ENCODE data around the gene SPON1. TPM values are rescaled to one million over a fixed set of nuclear protein-coding genes. Genes with fewer than 3 reads are reported as not detected.

Gene SPON1
- total RNA-seq, 1 experiment from 2014 or later, result 46.9 TPM

DNA sequence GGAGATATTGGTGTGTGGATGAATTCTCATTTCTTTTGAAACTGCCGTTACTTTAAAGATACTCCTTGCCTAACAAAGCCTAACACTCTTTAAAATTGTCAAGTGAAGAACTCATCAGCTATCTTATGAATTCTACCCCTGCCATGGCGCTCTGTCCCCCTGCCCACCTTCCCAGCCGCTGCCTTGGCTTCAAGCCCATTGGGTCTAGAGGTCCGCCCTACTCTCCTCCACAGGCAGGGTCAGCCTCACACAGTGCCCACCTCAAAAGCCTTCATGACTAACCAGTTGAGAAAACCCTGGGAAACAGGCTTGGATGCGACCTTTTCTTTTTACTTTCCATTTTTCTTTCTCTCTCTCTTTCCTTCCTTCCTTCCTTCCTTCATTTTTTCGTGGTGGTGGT is 267.9 kb downstream of the SPON1 start:
- no TSS peak for BruUV-seq (replicated peaks)
- Mint-ChIP-seq H3K36me3 (ENCODE audit: insufficient read depth, unreplicated experiment) (no peaks in the 10 kb centered on the region), H3K9me3 (ENCODE audit: unreplicated experiment) (no peaks in the 10 kb centered on the region), H3K27me3 (ENCODE audit: insufficient read depth, unreplicated experiment) (no peaks in the 10 kb centered on the region), H3K4me3 (ENCODE audit: unreplicated experiment) (no peak overlapping the region), H3K4me1 (ENCODE audit: low read depth, unreplicated experiment) (peaks cover 3% of the 10 kb centered on the region), H3K27ac (ENCODE audit: unreplicated experiment) (no peak overlapping the region)
- intact Hi-C loops (cut with micrococcal nuclease; ENCODE audit: unreplicated experiment), result no loop called here
- TF ChIP-seq, protein P1, sequence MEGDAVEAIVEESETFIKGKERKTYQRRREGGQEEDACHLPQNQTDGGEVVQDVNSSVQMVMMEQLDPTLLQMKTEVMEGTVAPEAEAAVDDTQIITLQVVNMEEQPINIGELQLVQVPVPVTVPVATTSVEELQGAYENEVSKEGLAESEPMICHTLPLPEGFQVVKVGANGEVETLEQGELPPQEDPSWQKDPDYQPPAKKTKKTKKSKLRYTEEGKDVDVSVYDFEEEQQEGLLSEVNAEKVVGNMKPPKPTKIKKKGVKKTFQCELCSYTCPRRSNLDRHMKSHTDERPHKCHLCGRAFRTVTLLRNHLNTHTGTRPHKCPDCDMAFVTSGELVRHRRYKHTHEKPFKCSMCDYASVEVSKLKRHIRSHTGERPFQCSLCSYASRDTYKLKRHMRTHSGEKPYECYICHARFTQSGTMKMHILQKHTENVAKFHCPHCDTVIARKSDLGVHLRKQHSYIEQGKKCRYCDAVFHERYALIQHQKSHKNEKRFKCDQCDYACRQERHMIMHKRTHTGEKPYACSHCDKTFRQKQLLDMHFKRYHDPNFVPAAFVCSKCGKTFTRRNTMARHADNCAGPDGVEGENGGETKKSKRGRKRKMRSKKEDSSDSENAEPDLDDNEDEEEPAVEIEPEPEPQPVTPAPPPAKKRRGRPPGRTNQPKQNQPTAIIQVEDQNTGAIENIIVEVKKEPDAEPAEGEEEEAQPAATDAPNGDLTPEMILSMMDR (IDR thresholded peaks at IDR 0.05; ENCODE audit: insufficient read depth in 1 of 2, low read depth in 1 of 2, low read length in 1 of 2, severe bottlenecking in 1 of 2, unreplicated experiment in 1 of 2), result no peak
- ChIA-PET CTCF (no interaction called here), POLR2A (interaction anchor here (0.5 kb wide), 1 partner anchor 11 kb away, joined by 3 read pairs; no protein-coding TSS in a partner anchor)
- H3K27me3 ChIP-seq (replicated peaks; ENCODE audit: control insufficient read depth, insufficient read depth, low read length), result no peaks in the 10 kb centered on the region
- peaks cover 6% of the 10 kb centered on the region; the same call in 1 of the 2 replicates for H3K9me3 ChIP-seq
- no peak overlapping the region for H3K4me3 ChIP-seq (ENCODE audit: low read depth, low read length)
- DNase-seq, result no peak
- no peaks in the 10 kb centered on the region for H3K4me1 ChIP-seq
- no peaks in the 10 kb centered on the region for H3K36me3 ChIP-seq (ENCODE audit: control insufficient read depth, insufficient read depth, low read length)

DNA sequence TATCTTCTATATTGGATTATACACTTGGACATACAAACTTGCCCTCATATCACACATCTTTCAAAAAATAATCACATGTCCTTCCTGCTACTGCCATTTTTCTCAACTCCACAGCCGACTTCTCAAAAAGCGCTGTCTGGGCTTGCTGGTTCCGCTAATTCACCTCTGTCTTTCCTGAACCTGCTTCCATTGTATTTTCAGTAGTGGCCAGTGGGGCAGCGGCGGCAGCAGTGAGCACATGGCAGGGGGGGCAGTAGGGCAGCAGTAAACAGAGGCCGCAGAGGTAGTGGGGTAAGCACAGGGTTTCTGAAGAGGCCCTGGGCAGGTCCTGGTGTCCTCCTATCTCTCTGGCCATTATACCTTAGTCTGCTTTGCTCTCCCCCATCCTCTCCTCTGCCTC is 270.1 kb downstream of the SPON1 start:
- peaks cover 15% of the 10 kb centered on the region for H3K4me1 Mint-ChIP-seq (ENCODE audit: low read depth, unreplicated experiment)
- Histone ChIP-seq H3K4me3 (ENCODE audit: low read depth, low read length) (no peak overlapping the region), H3K36me3 (ENCODE audit: control insufficient read depth, insufficient read depth, low read length) (no peaks in the 10 kb centered on the region), H3K27me3 (replicated peaks; ENCODE audit: control insufficient read depth, insufficient read depth, low read length) (no peaks in the 10 kb centered on the region), H3K4me1 (no peaks in the 10 kb centered on the region), H3K9me3 (no peaks in the 10 kb centered on the region)
- H3K27me3 Mint-ChIP-seq (ENCODE audit: insufficient read depth, unreplicated experiment), result no peaks in the 10 kb centered on the region
- intact Hi-C loops (cut with micrococcal nuclease; ENCODE audit: unreplicated experiment), result no loop called here
- no peaks in the 10 kb centered on the region for H3K9me3 Mint-ChIP-seq (ENCODE audit: unreplicated experiment)
- no TSS peak for BruUV-seq (replicated peaks)
- ChIA-PET POLR2A (no interaction called here), CTCF (no interaction called here)
- TF ChIP-seq, protein P1 (IDR thresholded peaks at IDR 0.05; ENCODE audit: insufficient read depth in 1 of 2, low read depth in 1 of 2, low read length in 1 of 2, severe bottlenecking in 1 of 2, unreplicated experiment in 1 of 2), result peak; percentile 39 to 56
- H3K4me3 Mint-ChIP-seq (ENCODE audit: unreplicated experiment), result no peak overlapping the region
- peak in 1 of 2 experiments; percentile 30 for DNase-seq
- H3K27ac Mint-ChIP-seq (ENCODE audit: unreplicated experiment), result no peak overlapping the region
- no peaks in the 10 kb centered on the region for H3K36me3 Mint-ChIP-seq (ENCODE audit: insufficient read depth, unreplicated experiment)

DNA sequence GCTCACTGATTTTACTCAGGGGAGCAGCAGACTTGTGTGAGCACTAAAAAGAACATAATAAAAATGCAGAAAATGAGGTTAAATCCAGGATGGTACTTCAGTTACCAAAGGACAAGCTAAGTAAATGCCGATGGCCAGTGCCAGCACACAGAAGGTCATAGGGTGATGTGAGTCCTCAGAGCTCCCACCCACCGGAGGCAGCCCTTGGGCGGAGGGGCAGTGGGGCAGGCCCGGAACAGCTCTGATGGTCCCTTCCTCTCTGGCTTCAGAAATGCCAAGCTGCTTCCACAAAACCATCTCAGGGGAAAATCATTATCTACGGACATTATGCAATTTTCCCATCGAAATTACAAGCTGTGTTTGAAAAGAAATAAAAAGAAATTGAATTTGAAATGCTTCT is 271.9 kb downstream of the SPON1 start:
- H3K9me3 ChIP-seq, result no peaks in the 10 kb centered on the region
- H3K36me3 Mint-ChIP-seq (ENCODE audit: insufficient read depth, unreplicated experiment), result no peaks in the 10 kb centered on the region
- no peaks in the 10 kb centered on the region for H3K9me3 Mint-ChIP-seq (ENCODE audit: unreplicated experiment)
- H3K36me3 ChIP-seq (ENCODE audit: control insufficient read depth, insufficient read depth, low read length), result no peaks in the 10 kb centered on the region
- H3K4me1 ChIP-seq, result no peaks in the 10 kb centered on the region
- intact Hi-C loops (cut with micrococcal nuclease; ENCODE audit: unreplicated experiment), result no loop called here
- no TSS peak for BruUV-seq (replicated peaks)
- H3K27me3 Mint-ChIP-seq (ENCODE audit: insufficient read depth, unreplicated experiment), result no peaks in the 10 kb centered on the region
- TF ChIP-seq, protein P1 (IDR thresholded peaks at IDR 0.05; ENCODE audit: insufficient read depth in 1 of 2, low read depth in 1 of 2, low read length in 1 of 2, severe bottlenecking in 1 of 2, unreplicated experiment in 1 of 2), result no peak
- CTCF ChIA-PET, result no interaction called here
- no peak overlapping the region for H3K27ac Mint-ChIP-seq (ENCODE audit: unreplicated experiment)
- no peaks in the 10 kb centered on the region for H3K27me3 ChIP-seq (replicated peaks; ENCODE audit: control insufficient read depth, insufficient read depth, low read length)
- H3K4me3 ChIP-seq (ENCODE audit: low read depth, low read length), result no peak overlapping the region
- no peak for DNase-seq
- no peak overlapping the region for H3K4me3 Mint-ChIP-seq (ENCODE audit: unreplicated experiment)
- peaks cover 15% of the 10 kb centered on the region for H3K4me1 Mint-ChIP-seq (ENCODE audit: low read depth, unreplicated experiment)
- POLR2A ChIA-PET, result no interaction called here
